PC-9 (cell line): ENCODE measurements around the gene DAAM1.

Source experiments
- CTCF ChIP-seq: fragments of 200-600 bp; sonication (generic); conservative IDR thresholded peaks from 2 replicates; pipeline ENCODE4 v1.6.1; 2017; ENCODE audit warnings: mixed run types, antibody characterized with exemption, mild to moderate bottlenecking, moderate library complexity
- EZH2 ChIP-seq: fragments of 200-600 bp; sonication (generic); IDR thresholded peaks from 2 replicates; pipeline ENCODE4 v1.8.0; 2017; ENCODE audit warnings: antibody characterized with exemption, low read depth

GRCh38 chr14:59293935-59294661 lies 105.6 kb downstream of the DAAM1 start:
- TF ChIP-seq CTCF (no peak), EZH2 (no peak)
